Measurements from ENCODE around the gene ZNF750.

GRCh38 chr17:82790391-82790790 lies 49.4 kb downstream of the ZNF750 start:
- TF ChIP-seq, protein P1, sequence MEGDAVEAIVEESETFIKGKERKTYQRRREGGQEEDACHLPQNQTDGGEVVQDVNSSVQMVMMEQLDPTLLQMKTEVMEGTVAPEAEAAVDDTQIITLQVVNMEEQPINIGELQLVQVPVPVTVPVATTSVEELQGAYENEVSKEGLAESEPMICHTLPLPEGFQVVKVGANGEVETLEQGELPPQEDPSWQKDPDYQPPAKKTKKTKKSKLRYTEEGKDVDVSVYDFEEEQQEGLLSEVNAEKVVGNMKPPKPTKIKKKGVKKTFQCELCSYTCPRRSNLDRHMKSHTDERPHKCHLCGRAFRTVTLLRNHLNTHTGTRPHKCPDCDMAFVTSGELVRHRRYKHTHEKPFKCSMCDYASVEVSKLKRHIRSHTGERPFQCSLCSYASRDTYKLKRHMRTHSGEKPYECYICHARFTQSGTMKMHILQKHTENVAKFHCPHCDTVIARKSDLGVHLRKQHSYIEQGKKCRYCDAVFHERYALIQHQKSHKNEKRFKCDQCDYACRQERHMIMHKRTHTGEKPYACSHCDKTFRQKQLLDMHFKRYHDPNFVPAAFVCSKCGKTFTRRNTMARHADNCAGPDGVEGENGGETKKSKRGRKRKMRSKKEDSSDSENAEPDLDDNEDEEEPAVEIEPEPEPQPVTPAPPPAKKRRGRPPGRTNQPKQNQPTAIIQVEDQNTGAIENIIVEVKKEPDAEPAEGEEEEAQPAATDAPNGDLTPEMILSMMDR (IDR thresholded peaks at IDR 0.05) = no peak
- no peak for TF ChIP-seq EP300 (IDR thresholded peaks at IDR 0.05)
- TF ChIP-seq POLR2A (IDR thresholded peaks at IDR 0.05) = no peak
- TF ChIP-seq POLR2AphosphoS5 (IDR thresholded peaks at IDR 0.05) = no peak
